GM12801 (cell line): ENCODE measurements around the gene CAPN3.

Source experiments
- CTCF ChIP-seq: IDR thresholded peaks from one replicate; pipeline ENCODE4 v1.5.1; 2011; ENCODE audit warnings: control low read depth; ENCODE audit not compliant: insufficient read length; ENCODE audit errors: extremely low read depth

The CAPN3 gene

GRCh38 chr15:42411884-42412283 lies 52.6 kb downstream of the CAPN3 start:
- no peak for TF ChIP-seq CTCF

GRCh38 chr15:42413920-42414319 lies 54.6 kb downstream of the CAPN3 start:
- no peak for TF ChIP-seq CTCF

- no peak for TF ChIP-seq CTCF
Measured at GRCh38 chr15:42419369-42419768, 60.1 kb downstream of the CAPN3 start.

GRCh38 chr15:42421376-42421775 lies 62.1 kb downstream of the CAPN3 start:
- no peak for TF ChIP-seq CTCF

- TF ChIP-seq CTCF = no peak
Measured at GRCh38 chr15:42427429-42428223, 68.3 kb downstream of the CAPN3 start.

- TF ChIP-seq CTCF = no peak
Measured at GRCh38 chr15:42444415-42445063, 85.2 kb downstream of the CAPN3 start.

- no peak for TF ChIP-seq CTCF
Measured at GRCh38 chr15:42445551-42445950, 86.2 kb downstream of the CAPN3 start.
